AG10803 (cell line): ENCODE measurements around the gene FAM118A.

ENCODE experiments used
- DNase-seq: peaks from one replicate; pipeline ENCODE4 v3.0.0; 2010; ENCODE audit warnings: low read depth
- H3K4me3 ChIP-seq: 2 replicates; pipeline ENCODE4 v1.5.1; 2011; ENCODE audit warnings: mild to moderate bottlenecking, low read length, control low read depth
- CTCF ChIP-seq: conservative IDR thresholded peaks from 2 replicates; pipeline ENCODE4 v1.5.1; 2011; ENCODE audit warnings: mild to moderate bottlenecking, low read length, control low read depth, inconsistent platforms

FAM118A gene

GRCh38 chr22:45265535-45265934 is 44.2 kb upstream of the FAM118A start:
- H3K4me3 ChIP-seq = no peak overlapping the region
- no peak for TF ChIP-seq CTCF
- DNase-seq = no peak

GRCh38 chr22:45268167-45268957 is 41.4 kb upstream of the FAM118A start:
- peak overlapping the region; percentile 68 for H3K4me3 ChIP-seq
- TF ChIP-seq CTCF = no peak
- no peak for DNase-seq

- peak; percentile 41 for TF ChIP-seq CTCF
- peak overlapping the region; percentile 68 for H3K4me3 ChIP-seq
- peak; percentile 55 for DNase-seq
These were observed 40.5 kb upstream of the FAM118A start for GRCh38 chr22:45268958-45269844.

- no peak overlapping the region for H3K4me3 ChIP-seq
- no peak for TF ChIP-seq CTCF
- DNase-seq = no peak
These were observed 39.4 kb upstream of the FAM118A start for GRCh38 chr22:45270095-45271020.

- peak; percentile 31 for DNase-seq
- no peak overlapping the region for H3K4me3 ChIP-seq
- TF ChIP-seq CTCF = no peak
These were observed 38.0 kb upstream of the FAM118A start for GRCh38 chr22:45271667-45272201.

- no peak for TF ChIP-seq CTCF
- no peak overlapping the region for H3K4me3 ChIP-seq
- no peak for DNase-seq
These were observed 37.2 kb upstream of the FAM118A start for GRCh38 chr22:45272498-45272897.
